ENCODE measurements around the gene CAMSAP1.

DNA sequence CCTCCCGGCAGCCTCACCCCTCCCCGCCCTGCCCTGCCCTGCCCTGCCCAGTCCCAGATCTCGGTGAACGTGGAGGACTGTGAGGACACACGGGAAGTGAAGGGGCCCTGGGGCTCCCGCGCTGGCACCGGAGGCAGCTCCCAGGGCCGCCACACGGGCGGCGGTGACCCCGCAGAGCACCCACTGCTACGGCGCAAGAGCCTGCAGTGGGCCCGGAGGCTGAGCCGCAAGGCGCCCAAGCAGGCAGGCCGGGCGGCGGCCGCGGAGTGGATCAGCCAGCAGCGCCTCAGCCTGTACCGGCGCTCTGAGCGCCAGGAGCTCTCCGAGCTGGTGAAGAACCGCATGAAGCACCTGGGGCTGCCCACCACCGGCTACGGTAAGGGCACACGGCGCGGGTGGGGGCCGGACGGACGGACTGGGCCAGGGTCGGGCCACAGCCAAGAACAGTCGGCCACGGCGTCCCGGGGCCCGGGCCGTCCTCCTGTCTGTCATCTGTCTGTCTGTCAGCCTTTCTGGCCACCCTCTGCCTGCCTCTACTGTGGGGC, 121.1 kb downstream of the CAMSAP1 start:
- TF ChIP-seq, protein P1, sequence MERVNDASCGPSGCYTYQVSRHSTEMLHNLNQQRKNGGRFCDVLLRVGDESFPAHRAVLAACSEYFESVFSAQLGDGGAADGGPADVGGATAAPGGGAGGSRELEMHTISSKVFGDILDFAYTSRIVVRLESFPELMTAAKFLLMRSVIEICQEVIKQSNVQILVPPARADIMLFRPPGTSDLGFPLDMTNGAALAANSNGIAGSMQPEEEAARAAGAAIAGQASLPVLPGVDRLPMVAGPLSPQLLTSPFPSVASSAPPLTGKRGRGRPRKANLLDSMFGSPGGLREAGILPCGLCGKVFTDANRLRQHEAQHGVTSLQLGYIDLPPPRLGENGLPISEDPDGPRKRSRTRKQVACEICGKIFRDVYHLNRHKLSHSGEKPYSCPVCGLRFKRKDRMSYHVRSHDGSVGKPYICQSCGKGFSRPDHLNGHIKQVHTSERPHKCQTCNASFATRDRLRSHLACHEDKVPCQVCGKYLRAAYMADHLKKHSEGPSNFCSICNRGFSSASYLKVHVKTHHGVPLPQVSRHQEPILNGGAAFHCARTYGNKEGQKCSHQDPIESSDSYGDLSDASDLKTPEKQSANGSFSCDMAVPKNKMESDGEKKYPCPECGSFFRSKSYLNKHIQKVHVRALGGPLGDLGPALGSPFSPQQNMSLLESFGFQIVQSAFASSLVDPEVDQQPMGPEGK (CRISPR knock-in tag; IDR thresholded peaks at IDR 0.05; ENCODE audit: borderline replicate concordance) = no peak
- TF ChIP-seq ZFP30 (CRISPR knock-in tag; IDR thresholded peaks at IDR 0.05) (no peak), SNAI2 (CRISPR knock-in tag; IDR thresholded peaks at IDR 0.05) (no peak), TOX (CRISPR knock-in tag; IDR thresholded peaks at IDR 0.05; ENCODE audit: borderline replicate concordance) (no peak), OSR1 (CRISPR knock-in tag; IDR thresholded peaks at IDR 0.05) (no peak), PPARA (CRISPR knock-in tag; IDR thresholded peaks at IDR 0.05; ENCODE audit: borderline replicate concordance) (no peak), BACH2 (CRISPR knock-in tag; IDR thresholded peaks at IDR 0.05; ENCODE audit: borderline replicate concordance) (no peak), TCF4 (CRISPR knock-in tag; IDR thresholded peaks at IDR 0.05; ENCODE audit: borderline replicate concordance) (no peak), RARB (CRISPR knock-in tag; IDR thresholded peaks at IDR 0.05) (no peak), ZNF8 (CRISPR knock-in tag; IDR thresholded peaks at IDR 0.05) (no peak), ESRRG (CRISPR knock-in tag; IDR thresholded peaks at IDR 0.05) (no peak)
- TF ChIP-seq, protein P2, sequence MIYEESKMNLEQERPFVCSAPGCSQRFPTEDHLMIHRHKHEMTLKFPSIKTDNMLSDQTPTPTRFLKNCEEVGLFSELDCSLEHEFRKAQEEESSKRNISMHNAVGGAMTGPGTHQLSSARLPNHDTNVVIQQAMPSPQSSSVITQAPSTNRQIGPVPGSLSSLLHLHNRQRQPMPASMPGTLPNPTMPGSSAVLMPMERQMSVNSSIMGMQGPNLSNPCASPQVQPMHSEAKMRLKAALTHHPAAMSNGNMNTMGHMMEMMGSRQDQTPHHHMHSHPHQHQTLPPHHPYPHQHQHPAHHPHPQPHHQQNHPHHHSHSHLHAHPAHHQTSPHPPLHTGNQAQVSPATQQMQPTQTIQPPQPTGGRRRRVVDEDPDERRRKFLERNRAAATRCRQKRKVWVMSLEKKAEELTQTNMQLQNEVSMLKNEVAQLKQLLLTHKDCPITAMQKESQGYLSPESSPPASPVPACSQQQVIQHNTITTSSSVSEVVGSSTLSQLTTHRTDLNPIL (CRISPR knock-in tag; IDR thresholded peaks at IDR 0.05; ENCODE audit: low read depth) = no peak
- TF ChIP-seq, protein P3, sequence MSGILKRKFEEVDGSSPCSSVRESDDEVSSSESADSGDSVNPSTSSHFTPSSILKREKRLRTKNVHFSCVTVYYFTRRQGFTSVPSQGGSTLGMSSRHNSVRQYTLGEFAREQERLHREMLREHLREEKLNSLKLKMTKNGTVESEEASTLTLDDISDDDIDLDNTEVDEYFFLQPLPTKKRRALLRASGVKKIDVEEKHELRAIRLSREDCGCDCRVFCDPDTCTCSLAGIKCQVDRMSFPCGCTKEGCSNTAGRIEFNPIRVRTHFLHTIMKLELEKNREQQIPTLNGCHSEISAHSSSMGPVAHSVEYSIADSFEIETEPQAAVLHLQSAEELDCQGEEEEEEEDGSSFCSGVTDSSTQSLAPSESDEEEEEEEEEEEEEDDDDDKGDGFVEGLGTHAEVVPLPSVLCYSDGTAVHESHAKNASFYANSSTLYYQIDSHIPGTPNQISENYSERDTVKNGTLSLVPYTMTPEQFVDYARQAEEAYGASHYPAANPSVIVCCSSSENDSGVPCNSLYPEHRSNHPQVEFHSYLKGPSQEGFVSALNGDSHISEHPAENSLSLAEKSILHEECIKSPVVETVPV (CRISPR knock-in tag; IDR thresholded peaks at IDR 0.05) = no peak
- TF ChIP-seq, protein P4, sequence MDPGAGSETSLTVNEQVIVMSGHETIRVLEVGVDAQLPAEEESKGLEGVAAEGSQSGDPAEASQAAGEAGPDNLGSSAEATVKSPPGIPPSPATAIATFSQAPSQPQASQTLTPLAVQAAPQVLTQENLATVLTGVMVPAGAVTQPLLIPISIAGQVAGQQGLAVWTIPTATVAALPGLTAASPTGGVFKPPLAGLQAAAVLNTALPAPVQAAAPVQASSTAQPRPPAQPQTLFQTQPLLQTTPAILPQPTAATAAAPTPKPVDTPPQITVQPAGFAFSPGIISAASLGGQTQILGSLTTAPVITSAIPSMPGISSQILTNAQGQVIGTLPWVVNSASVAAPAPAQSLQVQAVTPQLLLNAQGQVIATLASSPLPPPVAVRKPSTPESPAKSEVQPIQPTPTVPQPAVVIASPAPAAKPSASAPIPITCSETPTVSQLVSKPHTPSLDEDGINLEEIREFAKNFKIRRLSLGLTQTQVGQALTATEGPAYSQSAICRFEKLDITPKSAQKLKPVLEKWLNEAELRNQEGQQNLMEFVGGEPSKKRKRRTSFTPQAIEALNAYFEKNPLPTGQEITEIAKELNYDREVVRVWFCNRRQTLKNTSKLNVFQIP (CRISPR knock-in tag; IDR thresholded peaks at IDR 0.05; ENCODE audit: borderline replicate concordance, low read depth) = no peak

Data from SK-N-SH treated with all-trans-retinoic acid at 6 μM for 48 hours (cell line).